PC-3 (cell line): ENCODE measurements around the gene NSUN5. TPM values are rescaled to one million over a fixed set of nuclear protein-coding genes. Genes with fewer than 3 reads are reported as not detected.
"Not testable (repeated sequence)": the region's sequence is repeated elsewhere in the genome, so short reads cannot be mapped to it uniquely, and the experiment has no call there.

ENCODE experiments used
- ATAC-seq: fragments of 200-7000 bp; cut with Tn5 transposase; 2 replicates; pipeline ENCODE4 v1.9.1; 2020; ENCODE audit warnings: mild to moderate bottlenecking, moderate library complexity
- BruUV-seq: library from RNA; stranded (reverse); fragments of 400-500 nt; replicated peaks from 2 replicates; lab custom pipeline; 2021; lab: Mats Ljungman, UMichigan
- CTCF ChIA-PET: fragments of 300-600 bp; sonication (Branson Sonifier 250); formaldehyde crosslinking; loops from one replicate; lab custom pipeline; 2022; ENCODE audit warnings: antibody characterized with exemption; lab: Charles Lee
- POLR2A ChIA-PET: fragments of 300-600 bp; sonication (Branson Sonifier 250); formaldehyde crosslinking; loops from one replicate; lab custom pipeline; 2022; ENCODE audit warnings: antibody characterized with exemption; ENCODE audit not compliant: unreplicated experiment; lab: Charles Lee
- DNase-seq: peaks from one replicate; pipeline ENCODE4 v3.0.0-alpha.2; 2015
- H2AFZ ChIP-seq: fragments of 300-600 bp; sonication (generic); 2 replicates; pipeline ENCODE4 v1.6.0; 2016; ENCODE audit warnings: antibody characterized with exemption, low read length
- H3F3A ChIP-seq: fragments of 300-600 bp; sonication (generic); one replicate; pipeline ENCODE4 v1.6.0; 2017; ENCODE audit warnings: antibody characterized with exemption, low read length, control low read depth, mild to moderate bottlenecking; ENCODE audit not compliant: unreplicated experiment
- H3K27ac ChIP-seq: fragments of 300-600 bp; sonication (generic); 2 replicates; pipeline ENCODE4 v1.5.1; 2016; ENCODE audit warnings: mild to moderate bottlenecking, low read length
- H3K27me3 ChIP-seq: fragments of 300-600 bp; sonication (generic); 2 replicates; pipeline ENCODE4 v1.6.1; 2016; ENCODE audit warnings: low read length, mixed read lengths
- H3K36me3 ChIP-seq: fragments of 300-600 bp; sonication (generic); 2 replicates; pipeline ENCODE4 v1.6.1; 2016; ENCODE audit warnings: low read depth, mixed run types, low read length, mixed read lengths
- H3K4me1 ChIP-seq: fragments of 300-600 bp; sonication (generic); 2 replicates; pipeline ENCODE4 v1.5.1; 2016; ENCODE audit warnings: low read length; ENCODE audit not compliant: insufficient read depth
- H3K4me2 ChIP-seq: fragments of 300-600 bp; sonication (generic); 2 replicates; pipeline ENCODE4 v1.6.0; 2016; ENCODE audit warnings: low read length
- H3K4me3 ChIP-seq: fragments of 300-600 bp; sonication (generic); 2 replicates; pipeline ENCODE4 v1.5.1; 2016; ENCODE audit warnings: mild to moderate bottlenecking, low read length, mixed read lengths
- H3K79me2 ChIP-seq: fragments of 300-600 bp; sonication (generic); 2 replicates; pipeline ENCODE4 v1.6.1; 2017; ENCODE audit warnings: low read length, mixed read lengths
- H3K9ac ChIP-seq: fragments of 300-600 bp; sonication (generic); 2 replicates; pipeline ENCODE4 v1.6.0; 2016; ENCODE audit warnings: mild to moderate bottlenecking, low read length
- H3K9me2 ChIP-seq: fragments of 300-600 bp; sonication (generic); replicated peaks from 2 replicates; pipeline ENCODE4 v1.6.1; 2016; ENCODE audit warnings: mixed run types, low read length, mixed read lengths
- H3K9me3 ChIP-seq: fragments of 300-600 bp; sonication (generic); 2 replicates; pipeline ENCODE4 v1.6.1; 2016; ENCODE audit warnings: low read length, mixed read lengths
- H4K20me1 ChIP-seq: fragments of 300-600 bp; sonication (generic); 2 replicates; pipeline ENCODE4 v1.6.1; 2016; ENCODE audit warnings: low read length, mixed read lengths
- CTCF ChIP-seq: fragments of 300-600 bp; sonication (generic); conservative IDR thresholded peaks from 2 replicates; pipeline ENCODE4 v1.5.1; 2017; ENCODE audit warnings: antibody characterized with exemption, low read depth, mild to moderate bottlenecking, low read length
- EZH2 ChIP-seq: fragments of 300-600 bp; sonication (generic); IDR thresholded peaks from one replicate; pipeline ENCODE4 v1.6.1; 2017; ENCODE audit warnings: antibody characterized with exemption, mild to moderate bottlenecking, low read length; ENCODE audit not compliant: unreplicated experiment
- EZH2phosphoT487 ChIP-seq: fragments of 300-600 bp; sonication (generic); IDR thresholded peaks from 2 replicates; pipeline ENCODE4 v1.6.1; 2018; ENCODE audit warnings: mild to moderate bottlenecking, antibody characterized with exemption, low read length, borderline replicate concordance
- intact Hi-C: fragments of 100-400 bp; cut with micrococcal nuclease; formaldehyde crosslinking; loops from 2 replicates; pipeline ENCODE4 v1.9.0; 2023
- total RNA-seq: library from RNA; depleted of rRNA; stranded (reverse); fragments of >200 nt; gene quantifications from 2 replicates; pipeline ENCODE4 v1.2.3, GENCODE V29; 2014

The NSUN5 gene
- total RNA-seq, 1 experiment from 2014 or later: 36.0 TPM

GRCh38 chr7:73307436-73307835, 1.2 kb downstream of the NSUN5 start:
- Histone ChIP-seq H3K79me2 (peaks cover 32% of the 10 kb centered on the region), H3K27ac (no peak overlapping the region), H3K9me3 (no peaks in the 10 kb centered on the region), H3K4me2 (peak overlapping the region; percentile 91), H3K27me3 (no peaks in the 10 kb centered on the region), H3K36me3 (no peaks in the 10 kb centered on the region; the same call in 1 of the 2 replicates), H3K9me2 (no peaks in the 10 kb centered on the region), H3F3A (no peaks in the 10 kb centered on the region), H2AFZ (no peak overlapping the region), H3K9ac (no peak overlapping the region), H3K4me3 (peak overlapping the region; percentile 86), H3K4me1 (peaks cover 11% of the 10 kb centered on the region; the same call in 1 of the 2 replicates), H4K20me1 (no peaks in the 10 kb centered on the region)
- no peak for ATAC-seq
- DNase-seq: no peak
- POLR2A ChIA-PET: no interaction called here
- CTCF ChIA-PET: no interaction called here
- intact Hi-C loops: no loop called here
- BruUV-seq: no TSS peak
- TF ChIP-seq EZH2phosphoT487 (no peak), EZH2 (no peak), CTCF (no peak)

GRCh38 chr7:73304612-73305387, 3.8 kb downstream of the NSUN5 start:
- H3F3A ChIP-seq, H3K27ac ChIP-seq, H4K20me1 ChIP-seq, CTCF ChIA-PET, BruUV-seq, H3K36me3 ChIP-seq, H3K4me3 ChIP-seq, H3K27me3 ChIP-seq, ATAC-seq, H3K9ac ChIP-seq, H3K9me3 ChIP-seq, intact Hi-C loops, DNase-seq, POLR2A ChIA-PET, H2AFZ ChIP-seq, H3K9me2 ChIP-seq, H3K4me2 ChIP-seq: not testable (repeated sequence)
- Histone ChIP-seq H3K79me2 (peaks cover 32% of the 10 kb centered on the region), H3K4me1 (peaks cover 11% of the 10 kb centered on the region; the same call in 1 of the 2 replicates)

- no peak for DNase-seq
- no peak overlapping the region for H3K4me3 ChIP-seq
- ATAC-seq: no peak
- TF ChIP-seq CTCF: no peak
- TF ChIP-seq EZH2phosphoT487: no peak
- no peak for TF ChIP-seq EZH2
- no peaks in the 10 kb centered on the region for H3F3A ChIP-seq
- no peaks in the 10 kb centered on the region for H3K27me3 ChIP-seq
- H3K27ac ChIP-seq: no peak overlapping the region
- ChIA-PET CTCF (no interaction called here), POLR2A (no interaction called here)
- peaks cover 8% of the 10 kb centered on the region; the same call in 1 of the 2 replicates for H3K4me1 ChIP-seq
- no peaks in the 10 kb centered on the region for H3K9me3 ChIP-seq
- no peak overlapping the region for H3K4me2 ChIP-seq
- no peak overlapping the region for H2AFZ ChIP-seq
- H3K9ac ChIP-seq: no peak overlapping the region
- intact Hi-C loops: no loop called here
- no peaks in the 10 kb centered on the region for H3K9me2 ChIP-seq
- H3K36me3 ChIP-seq: no peaks in the 10 kb centered on the region; the same call in 1 of the 2 replicates
- H3K79me2 ChIP-seq: peaks cover 28% of the 10 kb centered on the region
- no peaks in the 10 kb centered on the region for H4K20me1 ChIP-seq
- no TSS peak for BruUV-seq
These were observed 4.6 kb downstream of the NSUN5 start for GRCh38 chr7:73304071-73304470.
